HG03045 (cell line): ENCODE data around the gene UBE2F.

Source experiments
- ATAC-seq: cut with Tn5 transposase; IDR thresholded peaks from one replicate; pipeline ENCODE4 v1.9.1; 2021; ENCODE audit warnings: mild to moderate bottlenecking, moderate library complexity; ENCODE audit not compliant: unreplicated experiment

Gene UBE2F, protein sequence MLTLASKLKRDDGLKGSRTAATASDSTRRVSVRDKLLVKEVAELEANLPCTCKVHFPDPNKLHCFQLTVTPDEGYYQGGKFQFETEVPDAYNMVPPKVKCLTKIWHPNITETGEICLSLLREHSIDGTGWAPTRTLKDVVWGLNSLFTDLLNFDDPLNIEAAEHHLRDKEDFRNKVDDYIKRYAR

DNA sequence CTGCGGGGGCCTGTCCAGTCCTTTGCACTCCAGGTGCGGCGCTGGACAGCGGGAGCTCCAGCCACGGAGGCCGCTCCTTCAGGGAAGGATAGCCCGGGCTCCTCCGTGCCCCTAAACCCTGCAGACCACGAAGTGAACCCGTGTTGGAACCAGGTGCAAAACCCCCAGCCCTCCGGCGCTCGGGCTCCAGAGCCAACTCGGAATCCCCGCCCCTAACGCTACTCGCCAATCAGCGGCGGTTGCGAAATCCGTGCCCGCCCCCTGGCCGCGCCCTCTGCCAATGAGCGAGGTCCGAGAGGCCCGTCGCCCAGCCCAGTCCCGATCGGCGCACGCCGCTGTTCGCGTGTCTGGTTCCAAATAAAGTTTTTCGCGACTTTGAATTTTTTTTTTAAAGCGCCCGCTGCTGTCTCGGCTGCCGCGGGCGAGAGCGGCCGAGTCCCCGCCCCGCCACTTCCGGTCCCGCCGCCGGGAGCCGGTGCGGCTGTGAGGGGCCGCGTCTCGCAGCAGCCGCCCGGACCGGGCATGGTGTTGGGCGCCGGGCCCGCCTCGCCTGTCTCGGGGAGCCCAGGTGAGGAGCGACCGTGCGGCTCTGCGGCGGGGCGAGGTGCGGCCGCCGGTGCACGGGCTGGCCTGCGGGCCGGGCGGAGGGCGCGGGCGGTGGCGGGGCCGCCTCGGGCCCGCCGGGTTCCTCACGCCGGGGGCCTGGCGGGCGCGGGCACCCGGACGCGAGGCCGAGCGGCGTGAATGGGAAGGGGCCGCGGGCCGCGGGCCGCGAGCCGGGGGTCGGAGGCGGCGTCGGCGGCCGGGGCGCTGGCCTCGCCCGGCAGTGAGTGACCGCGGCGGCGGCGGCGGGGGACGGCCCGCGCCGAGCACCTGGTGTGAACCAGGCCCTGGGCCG, at the start of gene UBE2F:
Gene UBE2F (plus strand): TSS at position 450 of the 898 bp plus-strand sequence. CDS start 6,094 bp downstream, outside the sequence.
- ATAC-seq: peak; percentile 95

DNA sequence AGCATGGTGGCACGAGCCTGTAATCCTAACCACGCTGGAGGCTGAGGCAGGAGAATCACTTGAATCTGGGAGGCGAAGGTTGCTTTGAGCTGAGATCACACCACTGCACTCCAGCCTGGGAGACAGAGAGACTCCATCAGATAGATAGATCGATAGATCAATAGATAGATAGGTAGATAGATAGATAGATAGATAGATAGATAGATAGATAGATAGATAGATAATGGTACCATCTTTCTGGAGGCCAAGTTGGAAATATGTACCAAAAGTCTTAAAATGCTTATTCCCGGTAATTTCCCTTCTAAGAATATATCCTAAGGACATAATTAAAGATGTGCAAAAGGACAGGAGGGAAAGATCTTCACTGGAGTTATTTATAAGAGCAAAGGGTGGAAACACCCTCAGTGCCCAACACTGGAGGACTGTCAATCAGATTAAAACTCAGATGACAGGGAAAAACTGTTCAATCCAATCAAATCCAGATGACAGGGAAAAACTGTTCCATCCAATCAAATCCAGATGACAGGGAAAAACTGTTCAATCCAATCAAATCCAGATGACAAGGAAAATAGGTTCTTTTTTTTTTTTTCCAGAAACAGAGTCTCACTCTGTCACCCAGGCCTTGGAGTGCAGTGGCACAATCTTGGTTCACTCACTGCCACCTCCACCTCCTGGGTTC, 49.0 kb upstream of the UBE2F start:
- ATAC-seq: no peak

DNA sequence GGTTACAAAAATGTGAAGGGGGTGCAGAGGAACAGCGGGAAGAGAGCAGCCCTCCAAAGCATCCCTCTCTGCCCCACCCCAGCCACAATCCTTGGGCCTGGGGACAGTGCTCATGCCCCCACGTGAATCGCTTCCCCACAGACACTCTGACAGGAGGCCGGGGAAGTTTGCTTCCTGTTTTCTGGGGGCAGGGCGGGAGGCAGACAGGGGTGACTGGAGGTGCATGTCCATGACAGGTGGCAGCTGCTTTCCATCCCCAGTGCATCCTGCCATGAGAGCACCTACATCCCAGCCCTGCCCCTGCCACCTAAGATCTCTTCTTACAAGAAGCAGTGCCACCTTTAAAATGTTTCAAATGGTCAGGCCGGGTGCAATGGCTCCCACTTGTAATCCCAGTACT, 47.2 kb upstream of the UBE2F start:
- ATAC-seq: no peak

DNA sequence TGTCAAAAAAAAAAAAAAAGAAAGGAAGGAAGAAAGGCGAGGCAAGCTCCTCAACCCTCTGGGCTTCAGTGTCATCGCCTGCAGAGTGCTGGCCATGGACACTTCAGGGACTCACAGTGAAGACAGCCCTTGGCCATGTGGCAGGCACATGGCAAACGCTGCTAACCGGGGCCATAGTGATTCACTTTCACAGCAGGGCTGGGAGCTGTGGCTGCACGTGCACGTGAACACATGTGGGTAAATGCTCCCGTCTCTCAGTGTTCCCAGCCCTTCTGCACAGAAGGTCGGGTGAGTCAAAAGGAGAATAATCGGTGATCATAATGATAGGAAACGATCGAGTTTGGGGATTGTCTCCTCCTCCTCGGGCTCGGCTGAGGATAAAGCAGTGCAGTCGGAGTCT, 46.1 kb upstream of the UBE2F start:
- ATAC-seq: no peak

DNA sequence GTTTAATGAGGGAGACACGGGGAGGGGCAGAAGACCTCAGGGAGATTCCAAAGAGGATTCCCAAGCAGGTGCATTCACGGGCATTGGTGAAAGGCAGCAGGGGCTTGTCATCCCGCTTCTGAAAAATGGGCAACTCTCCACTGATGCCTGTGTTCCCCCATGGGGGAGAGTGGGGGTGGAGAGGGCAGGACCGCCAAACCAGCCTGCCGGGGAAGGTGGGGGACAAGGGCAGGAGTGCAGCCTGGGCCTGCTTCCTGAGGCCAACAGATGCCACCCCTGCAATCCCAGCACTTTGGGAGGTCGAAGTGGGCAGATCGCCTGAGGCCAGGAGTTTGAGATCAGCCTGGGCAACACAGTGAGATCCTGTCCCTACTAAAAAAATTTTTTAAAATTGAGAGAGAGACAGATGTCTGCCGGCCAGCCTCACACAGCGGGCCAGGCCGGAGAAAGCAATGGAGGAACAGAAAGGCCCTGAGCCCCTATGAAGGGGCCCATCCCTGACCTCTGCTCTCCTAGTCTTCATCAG, 44.8 kb upstream of the UBE2F start:
- no peak for ATAC-seq

DNA sequence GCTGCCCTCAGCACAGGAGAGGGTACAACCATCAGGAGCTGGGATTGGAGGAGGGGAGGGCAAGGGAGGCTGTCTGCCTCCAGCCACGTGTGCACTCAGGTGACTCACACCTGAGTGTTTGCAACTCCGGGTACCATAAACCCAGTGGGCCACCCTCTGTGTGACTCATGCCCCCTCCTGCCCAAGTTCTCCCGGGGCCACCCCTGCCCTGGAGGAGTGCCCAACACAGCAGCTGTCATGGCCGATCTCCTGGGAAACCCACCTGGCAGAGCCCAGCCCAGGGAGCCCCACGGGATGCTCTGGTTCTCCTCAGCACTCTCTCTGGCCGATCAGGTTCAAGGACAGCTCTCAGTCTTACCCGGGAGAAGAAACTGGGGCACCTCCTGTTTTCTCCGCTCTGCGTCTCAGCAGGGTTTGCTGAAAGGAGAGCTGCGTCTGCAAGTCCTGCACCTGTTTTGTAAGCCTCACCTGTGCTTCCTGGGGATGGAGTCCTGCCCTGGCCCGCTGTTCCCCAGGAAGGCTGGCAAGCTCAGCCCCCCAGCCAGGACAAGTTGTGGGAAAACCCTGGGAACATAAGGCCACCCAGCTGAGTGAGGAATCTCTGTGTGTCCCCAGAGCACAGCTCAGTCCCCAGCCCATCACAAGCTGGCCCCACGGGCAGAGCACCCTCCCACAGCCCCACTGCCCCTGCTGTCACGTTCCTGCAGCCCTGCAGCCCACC, 44.0 kb upstream of the UBE2F start:
- ATAC-seq: no peak

DNA sequence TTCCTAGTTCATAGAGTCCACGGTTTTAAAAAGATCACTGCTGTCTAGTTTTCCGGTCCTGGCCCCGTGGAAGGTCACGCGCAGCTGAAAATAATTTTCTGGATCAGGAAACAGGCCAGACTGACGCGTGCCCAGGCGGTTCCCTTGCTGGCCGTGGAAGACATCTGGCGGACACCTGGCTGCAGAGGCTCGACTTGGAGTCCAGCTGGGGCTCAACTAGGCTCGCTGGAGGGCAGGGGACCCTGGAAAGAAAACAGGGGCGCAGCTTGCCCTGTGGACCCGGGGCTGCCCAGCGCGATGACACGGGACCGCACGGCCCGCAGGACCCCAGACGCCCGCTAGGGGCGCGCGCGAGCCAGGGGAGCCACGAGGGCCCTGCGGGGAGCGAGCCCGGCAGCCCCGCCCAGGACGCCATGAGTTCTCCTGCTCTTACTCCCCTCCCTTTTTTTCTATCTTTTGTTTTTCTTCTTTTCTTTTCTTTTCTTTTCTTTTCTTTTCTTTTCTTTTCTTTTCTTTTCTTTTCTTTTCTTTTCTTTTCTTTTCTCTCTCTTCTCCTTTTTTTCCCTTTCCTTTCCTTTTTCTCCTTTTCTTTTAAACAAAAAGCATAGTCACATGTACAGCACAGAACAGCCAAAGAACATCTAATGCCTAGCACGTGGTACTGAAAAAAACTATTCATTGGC, 43.2 kb upstream of the UBE2F start:
- ATAC-seq: peak; percentile 82

DNA sequence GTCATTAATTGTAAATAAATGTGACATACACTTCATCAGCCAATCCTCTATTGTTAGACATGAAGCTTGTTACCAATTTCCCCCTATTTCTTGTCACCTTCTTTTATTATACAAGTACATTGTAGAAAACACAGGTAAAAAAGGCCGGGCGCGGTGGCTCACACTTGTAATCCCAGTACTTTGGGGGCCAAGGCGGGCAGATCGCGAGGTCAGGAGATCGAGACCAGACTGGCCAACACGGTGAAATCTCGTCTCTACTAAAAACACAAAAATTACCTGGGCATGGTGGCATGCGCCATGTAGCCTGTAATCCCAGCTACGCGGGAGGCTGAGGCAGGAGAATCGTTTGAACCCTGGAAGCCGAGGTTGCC, 42.7 kb upstream of the UBE2F start:
- no peak for ATAC-seq

DNA sequence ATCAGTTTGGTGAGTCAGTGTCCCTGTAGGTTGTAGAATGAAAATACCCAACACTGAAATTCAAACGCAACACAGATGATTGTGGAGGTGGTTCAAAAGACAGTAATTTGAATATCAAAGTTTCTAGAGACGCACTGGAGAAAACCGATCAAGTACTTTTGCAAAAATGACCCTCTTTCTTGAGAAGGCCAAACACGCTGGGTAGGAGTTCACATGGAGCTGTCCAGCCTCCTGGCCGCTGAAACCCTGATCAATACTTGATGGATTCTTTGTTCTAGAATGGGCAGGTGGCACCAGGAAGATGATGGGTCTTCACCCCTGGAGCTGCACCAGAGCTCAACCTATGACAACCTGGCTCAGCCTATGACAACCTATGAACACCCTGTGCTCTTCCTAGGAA, 39.7 kb upstream of the UBE2F start:
- no peak for ATAC-seq

DNA sequence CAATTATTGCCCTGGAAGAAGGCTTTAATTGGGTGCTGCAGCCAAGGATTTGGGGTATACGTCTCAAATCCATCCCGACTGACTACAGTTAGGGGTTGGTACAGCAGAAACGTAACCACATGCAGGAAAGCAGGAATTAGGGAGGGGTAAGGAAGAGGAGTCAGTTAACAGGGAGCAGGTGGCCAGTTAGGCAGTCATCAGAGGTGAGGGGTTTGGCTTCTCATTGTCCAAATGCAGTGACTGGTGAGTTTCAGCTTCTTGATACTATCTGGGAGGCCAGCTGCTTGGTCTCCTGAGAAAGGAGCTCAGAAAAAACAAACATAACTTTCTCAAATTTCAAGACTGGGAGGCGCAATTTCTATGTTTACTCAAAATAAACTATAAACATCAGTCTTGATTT, 38.8 kb upstream of the UBE2F start:
- ATAC-seq: no peak

DNA sequence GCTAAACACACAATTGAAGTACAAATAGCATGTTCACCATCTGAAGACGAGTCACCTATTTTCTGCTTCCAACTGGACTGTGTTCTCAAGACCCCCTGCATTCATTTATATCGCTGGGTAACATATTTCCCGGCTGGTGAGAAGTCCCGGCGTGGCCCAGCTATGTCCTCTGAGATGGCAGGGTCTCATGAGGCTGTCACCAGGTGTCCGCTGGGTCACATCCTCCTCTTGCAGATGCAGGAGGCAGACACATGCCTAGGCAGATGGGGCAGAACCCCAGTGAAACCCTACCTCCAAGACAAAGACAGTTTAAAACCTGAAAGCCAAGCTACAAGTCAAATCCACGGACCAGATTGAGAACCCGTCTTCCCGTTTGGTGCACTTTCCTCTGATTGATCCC, 36.8 kb upstream of the UBE2F start:
- no peak for ATAC-seq

DNA sequence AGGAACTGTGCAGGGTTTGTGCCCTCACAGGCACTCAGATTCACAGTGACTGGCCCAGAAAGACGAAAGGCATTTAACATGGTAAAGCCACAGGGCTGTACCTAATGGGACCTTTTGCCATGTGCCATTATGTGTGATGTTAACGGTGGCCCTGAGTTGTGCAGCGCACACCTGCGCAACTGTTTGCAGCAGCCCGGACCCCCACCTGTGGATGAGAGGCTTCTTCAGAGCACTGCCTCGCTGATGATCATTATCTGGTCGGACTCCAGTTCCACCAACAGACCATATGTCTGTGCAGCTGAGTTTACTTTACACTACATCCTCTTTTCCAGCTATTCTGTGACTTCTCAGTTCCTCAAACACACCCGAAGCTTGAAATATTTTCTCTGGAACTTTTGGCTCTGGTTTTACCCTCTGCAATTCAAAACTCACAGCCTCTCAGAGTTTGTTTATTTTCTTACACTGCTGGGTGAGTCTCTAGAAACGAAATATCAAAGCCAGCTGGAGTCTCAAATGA, 35.6 kb upstream of the UBE2F start:
- ATAC-seq: no peak

DNA sequence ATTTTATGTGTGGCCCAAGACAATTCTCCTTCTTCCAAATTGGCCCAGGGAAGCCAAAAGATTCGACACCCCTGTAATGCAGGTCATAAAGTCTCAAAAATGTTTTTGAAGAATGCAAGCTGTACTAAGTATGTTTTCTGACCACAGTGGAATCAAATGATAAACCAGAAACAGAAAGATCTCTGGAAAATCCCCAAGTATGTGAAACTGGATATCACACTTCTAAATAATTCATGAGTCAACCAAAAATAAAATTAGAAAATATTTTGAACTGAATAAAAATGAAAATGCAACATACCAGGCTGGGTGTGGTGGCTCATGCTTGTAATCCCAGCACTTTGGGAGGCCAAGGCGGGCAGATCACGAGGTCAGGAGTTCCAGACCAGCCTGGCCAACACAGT, 34.1 kb upstream of the UBE2F start:
- no peak for ATAC-seq

DNA sequence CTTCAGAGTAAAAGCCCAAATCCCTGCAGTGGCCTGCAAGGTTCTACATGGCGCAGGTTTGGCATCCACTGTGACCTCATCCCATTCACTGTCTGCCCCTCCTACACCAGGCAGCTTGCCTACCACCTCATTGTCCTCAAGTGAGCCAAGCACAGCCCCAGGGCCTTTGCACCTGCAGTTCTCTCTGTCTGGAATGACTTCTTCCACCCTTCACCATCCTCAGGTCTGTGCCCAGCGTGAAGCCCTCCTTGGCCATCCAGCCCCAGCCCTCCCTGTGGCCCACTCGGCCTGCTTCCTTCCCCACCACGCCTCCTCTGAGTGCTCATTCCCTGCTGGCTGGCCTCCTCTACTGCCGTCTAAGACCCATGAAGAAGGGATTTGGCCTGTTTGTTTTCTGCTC, 32.6 kb upstream of the UBE2F start:
- ATAC-seq: no peak

DNA sequence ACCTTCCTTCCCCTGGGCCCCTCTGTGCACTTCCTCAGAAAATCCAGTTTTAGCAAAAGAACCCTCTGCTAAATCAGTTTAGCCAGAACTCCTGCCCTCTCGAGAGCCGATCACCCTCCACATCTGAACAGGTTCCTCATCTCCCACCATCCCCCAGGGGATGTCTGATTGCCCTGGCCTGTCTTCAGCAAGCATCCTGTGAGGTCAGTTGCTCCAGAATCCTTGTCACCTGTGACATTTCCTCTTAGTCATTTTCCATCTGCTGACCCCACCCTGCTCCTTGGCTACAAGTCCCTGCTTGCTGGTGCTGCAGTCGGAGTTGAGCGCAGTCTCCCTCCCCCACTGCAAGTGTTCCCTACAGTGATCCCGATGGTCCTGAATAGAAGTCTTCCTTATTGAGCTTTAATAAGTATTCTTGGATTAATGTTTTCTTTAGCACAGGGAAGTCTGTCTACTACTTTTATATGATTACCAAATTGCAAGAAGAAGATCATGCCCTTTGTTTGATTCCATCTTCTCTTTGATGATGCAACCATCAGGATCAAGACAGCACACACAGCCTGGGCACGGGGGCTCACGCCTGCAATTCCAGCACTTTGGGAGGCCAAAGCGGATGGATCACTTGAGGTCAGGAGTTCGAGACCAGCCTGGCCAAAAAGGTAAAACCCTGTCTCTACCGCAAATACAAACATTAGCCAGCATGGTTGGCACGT, 30.9 kb upstream of the UBE2F start:
- ATAC-seq: no peak

DNA sequence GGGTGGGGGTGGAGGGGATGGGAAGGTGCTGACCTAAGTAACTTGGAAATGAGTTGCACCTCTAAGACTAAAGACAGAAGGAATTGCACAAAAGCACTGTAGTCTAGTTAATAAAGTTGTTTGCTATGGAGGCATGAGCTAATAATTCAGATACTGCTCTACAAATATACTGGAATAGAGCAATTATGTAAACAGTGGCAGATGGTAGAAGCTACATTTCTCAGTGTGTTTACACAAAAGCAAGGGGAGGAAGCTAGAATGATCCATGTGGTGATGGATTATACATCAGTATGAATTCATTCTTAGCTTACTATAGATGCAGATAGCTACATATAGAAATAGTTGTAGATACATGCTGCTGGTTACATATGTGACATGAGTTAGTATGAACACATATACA, 27.6 kb upstream of the UBE2F start:
- no peak for ATAC-seq

DNA sequence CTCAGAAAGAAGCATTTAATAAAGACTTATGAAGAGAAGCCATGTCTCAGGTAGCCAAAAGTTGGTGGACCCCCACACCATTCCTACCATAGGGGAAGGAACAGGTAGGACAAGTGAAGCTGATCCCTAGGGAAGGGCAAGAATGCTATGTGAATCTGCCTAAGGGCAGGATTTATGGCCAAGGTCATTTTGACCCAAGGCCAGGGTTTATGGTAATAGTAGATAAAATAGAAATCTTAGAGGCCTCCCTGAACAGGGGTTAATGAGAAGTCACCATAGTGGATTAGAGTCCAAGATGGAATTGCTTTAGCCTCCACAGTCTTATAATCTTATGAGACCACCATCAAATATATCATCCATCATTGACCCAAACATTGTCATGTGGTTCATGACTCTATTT, 26.0 kb upstream of the UBE2F start:
- ATAC-seq: no peak

DNA sequence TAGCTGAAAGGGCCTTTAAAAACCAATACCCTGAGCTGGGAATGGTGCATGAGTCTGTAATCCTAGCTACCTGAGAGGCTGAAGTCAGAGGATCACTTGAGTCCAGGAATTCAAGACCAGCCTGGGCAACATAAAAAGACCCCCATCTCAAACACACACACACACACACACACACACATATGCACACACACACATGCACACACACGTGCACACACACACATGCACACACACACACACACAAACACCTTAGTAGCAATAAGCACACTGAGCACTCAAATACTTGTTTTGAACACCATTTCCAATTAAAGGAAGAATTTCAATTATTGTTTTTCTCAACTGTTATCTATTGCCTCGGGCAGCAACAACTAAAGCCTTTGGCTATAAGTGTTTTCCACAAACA, 25.6 kb upstream of the UBE2F start:
- no peak for ATAC-seq

DNA sequence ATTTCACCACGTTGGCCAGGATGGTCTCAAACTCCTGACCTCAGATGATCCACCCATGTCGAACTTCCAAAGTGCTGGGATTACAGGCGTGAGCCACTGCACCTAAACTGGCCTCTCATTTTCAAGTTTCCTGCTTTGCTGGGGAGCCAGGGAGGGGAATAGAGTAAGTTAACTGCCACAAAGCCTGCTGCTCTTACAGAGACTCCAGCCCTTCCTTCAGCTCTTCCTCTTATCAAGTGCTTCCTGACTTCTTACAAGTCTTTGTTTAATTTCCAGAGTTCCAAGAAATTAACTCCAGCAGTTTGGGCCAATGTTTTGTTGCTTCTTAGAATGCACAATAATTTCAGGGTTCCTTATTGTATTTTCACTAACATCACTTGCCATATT, 24.3 kb upstream of the UBE2F start:
- ATAC-seq: no peak
